CD4-positive, alpha-beta T cell treated with Interleukin-15 for 4 hours (primary cell): Measurements from ENCODE around the gene CCDC187.

ENCODE experiments used
- DNase-seq: peaks from one replicate; pipeline ENCODE4 v3.0.0-alpha.2; 2020; ENCODE audit warnings: low spot score

The CCDC187 gene

GRCh38 chr9:136225748-136226679, 77.9 kb downstream of the CCDC187 start:
- DNase-seq: peak; percentile 68

DNA sequence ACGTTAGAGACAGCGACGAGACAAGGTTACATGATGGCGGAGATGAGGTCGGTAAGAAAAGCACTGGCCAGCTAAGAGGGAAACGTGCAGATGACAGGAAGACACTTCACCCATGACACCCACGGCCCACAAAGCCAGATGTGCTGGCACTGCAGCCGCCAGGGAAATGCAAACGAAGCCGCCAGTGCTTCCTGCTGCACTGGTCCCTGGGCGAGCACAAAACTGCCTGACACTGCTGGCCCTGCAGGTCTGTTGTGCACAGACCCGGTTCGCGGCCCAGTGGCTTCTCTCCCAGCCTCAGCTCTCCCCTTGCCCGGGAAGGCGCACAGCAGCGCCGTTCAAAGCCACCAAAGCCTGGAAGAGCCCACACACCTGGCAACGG, 78.5 kb downstream of the CCDC187 start:
- peak; percentile 6 for DNase-seq

DNA sequence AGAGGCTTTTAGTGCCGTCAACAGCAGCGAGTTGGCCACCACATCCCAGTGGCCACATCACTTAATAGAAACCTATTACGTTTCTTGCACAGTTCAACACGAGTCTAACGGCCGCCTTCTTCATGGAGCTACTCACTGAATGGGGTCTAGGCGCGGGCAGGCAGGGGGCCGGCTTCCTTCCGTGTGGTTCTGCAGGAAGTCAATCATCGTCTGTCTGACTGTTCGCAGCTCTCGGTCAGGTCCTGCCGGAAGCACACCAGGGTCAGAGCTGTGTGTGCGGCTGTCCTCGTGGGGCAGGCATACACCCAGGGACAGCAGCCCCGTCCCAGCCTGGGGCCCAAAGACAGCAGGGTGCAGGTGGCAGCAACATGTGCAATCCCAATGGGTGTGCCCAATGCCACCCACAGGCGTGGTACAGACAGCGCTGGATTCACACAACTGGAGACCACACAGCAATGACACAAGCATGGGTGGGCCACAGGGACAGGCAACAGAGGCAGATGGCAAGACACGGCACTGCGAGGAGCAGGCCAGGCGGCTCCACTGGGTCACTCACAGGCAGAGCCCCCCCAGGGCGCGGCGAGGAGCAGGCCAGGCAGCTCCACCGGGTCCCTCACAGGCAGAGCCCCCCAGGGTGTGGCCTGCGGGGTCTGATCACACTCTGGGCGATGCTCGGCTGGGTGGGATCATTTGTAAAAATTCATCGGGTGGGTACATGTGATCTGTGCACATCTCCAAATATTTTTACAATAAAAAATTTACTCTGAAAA, 79.8 kb downstream of the CCDC187 start:
- no peak for DNase-seq

- no peak for DNase-seq
Measured at GRCh38 chr9:136222906-136223285, 81.0 kb downstream of the CCDC187 start.

- DNase-seq: no peak
Measured at GRCh38 chr9:136222166-136222905, 81.6 kb downstream of the CCDC187 start.

GRCh38 chr9:136220017-136220729, 83.7 kb downstream of the CCDC187 start:
- peak; percentile 43 for DNase-seq

DNA sequence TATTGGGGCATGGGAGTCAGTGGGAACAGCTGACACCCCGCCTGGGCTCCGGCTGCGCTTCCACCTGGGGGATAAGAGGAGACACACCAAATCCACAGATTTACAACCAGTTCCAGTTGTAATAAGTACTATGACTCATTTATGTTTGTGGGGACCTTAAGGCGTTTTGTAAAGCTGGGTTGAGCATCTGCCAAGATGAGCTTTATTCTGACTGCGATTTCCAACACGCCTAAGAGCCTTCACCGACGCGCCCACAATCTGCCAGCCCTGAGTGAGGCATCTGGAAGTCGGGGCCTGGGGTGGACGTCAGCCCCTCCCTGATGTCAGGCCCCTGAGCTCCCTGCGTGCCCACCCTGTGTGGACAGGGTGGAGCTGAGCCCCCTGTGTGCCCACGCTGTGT, 84.6 kb downstream of the CCDC187 start:
- no peak for DNase-seq

DNA sequence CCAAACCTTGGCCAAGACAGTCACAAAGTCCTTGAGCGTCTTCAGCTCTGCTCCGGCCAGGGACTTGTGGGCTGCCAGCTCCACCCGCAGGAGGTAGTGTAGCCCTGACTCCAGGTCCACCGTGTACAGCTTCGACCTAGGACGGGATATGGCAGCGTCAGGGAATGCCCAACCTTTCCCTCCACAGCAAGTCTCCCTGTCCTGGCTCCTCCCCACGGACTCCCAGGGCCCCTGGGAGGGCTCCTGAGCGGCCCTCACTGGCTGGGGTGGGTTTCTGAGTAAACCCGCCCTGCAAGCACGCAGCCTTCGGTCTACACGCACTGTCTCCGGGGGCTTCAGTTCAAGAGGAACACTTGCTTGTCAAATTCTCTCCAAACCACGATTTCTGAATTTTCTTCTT, 85.2 kb downstream of the CCDC187 start:
- no peak for DNase-seq

GRCh38 chr9:136218271-136218670, 85.6 kb downstream of the CCDC187 start:
- no peak for DNase-seq

- DNase-seq: no peak
Measured at GRCh38 chr9:136216541-136217244, 87.2 kb downstream of the CCDC187 start.

- no peak for DNase-seq
Measured at GRCh38 chr9:136213733-136214132, 90.2 kb downstream of the CCDC187 start.

DNA sequence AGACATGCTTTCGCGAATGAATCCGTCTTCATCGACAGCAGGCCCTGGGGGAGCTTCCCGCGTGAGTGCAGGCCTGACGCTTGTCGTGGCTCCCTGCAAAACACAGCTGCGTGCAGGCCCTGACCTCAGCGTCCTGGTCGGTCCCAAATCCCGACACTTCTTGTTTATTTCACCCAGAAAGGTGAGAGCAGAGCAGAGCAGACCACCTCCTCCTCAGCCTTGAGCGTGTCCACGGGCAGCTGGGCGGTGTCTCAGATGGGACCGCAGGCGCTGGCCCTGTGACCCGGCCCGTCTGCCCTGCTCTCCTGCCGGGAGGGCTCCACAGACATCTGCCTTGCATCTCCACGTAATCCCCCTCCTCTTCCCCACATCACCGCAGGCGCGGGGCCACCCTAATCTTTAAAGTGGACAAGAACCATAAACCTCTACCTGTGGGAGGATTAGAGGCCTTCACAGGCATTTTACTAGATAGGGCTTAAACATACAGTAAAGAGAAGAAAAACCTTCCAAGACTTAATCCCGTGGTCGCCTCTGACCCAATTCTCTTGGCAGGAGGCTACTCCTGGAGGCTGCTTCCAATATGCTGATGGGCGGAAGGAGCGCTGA, 91.4 kb downstream of the CCDC187 start:
- DNase-seq: no peak

GRCh38 chr9:136211441-136212344, 92.2 kb downstream of the CCDC187 start:
- DNase-seq: no peak

DNA sequence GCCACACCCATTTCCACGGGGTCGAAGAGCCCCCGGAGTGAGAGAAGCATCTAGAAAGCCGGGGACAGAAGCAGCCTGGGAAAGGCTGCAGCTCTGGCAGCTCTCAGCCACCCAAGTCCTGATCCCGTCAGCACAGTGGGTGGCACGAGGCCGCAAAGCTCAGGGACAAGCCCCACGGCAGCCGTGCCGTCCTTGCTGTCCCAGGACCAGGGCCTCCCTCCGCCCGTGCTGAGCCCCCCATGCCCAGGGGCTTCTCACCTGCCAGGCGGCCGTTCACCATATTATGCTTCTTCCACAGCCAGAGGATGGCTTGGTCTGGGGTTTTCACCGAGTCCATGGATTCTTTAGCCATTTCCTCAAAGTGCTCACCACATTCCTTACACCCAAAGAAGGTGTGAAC, 92.9 kb downstream of the CCDC187 start:
- DNase-seq: no peak

- DNase-seq: no peak
Measured at GRCh38 chr9:136210276-136210675, 93.6 kb downstream of the CCDC187 start.

GRCh38 chr9:136209786-136210185, 94.1 kb downstream of the CCDC187 start:
- DNase-seq: no peak

- no peak for DNase-seq
Measured at GRCh38 chr9:136209232-136209631, 94.7 kb downstream of the CCDC187 start.

GRCh38 chr9:136208675-136209074, 95.2 kb downstream of the CCDC187 start:
- DNase-seq: no peak

DNA sequence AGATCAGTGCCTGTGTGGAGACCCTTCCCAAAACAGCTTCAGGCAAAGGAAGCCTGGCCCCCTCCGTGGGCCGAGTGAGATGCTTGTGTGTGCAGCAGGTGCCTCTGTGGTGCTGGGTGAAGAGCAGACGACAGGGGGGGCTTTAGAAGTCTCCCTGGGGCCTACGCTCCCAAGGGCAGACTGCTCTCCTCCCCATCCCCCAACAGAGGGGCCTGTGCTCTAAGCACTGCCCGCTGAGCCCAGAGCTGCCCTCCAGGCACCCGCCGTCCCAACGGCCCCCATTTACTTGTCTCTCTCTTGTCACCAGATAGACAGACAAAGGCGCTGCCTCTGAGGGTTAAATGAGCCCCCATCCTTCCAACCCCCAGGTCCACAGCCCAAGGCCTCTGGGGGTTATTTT, 96.3 kb downstream of the CCDC187 start:
- no peak for DNase-seq
